HepG2 (cell line): ENCODE results near the gene TSTD1. TPM values are rescaled to one million over a fixed set of nuclear protein-coding genes. Genes with fewer than 3 reads are reported as not detected.

Experiments used
- ATAC-seq: fragments of 200-7000 bp; cut with Tn5 transposase; 3 replicates; pipeline ENCODE4 v1.9.1; 2020; ENCODE audit warnings: mild to moderate bottlenecking, moderate library complexity
- BruUV-seq: library from RNA; stranded (reverse); fragments of 400-500 nt; replicated peaks from 2 replicates; lab custom pipeline; 2021; lab: Mats Ljungman, UMichigan
- CTCF ChIA-PET: fragments of 300-600 bp; formaldehyde crosslinking; extraction: SDS; loops from one replicate; lab custom pipeline; 2021; ENCODE audit warnings: low total read pairs, inconsistent platforms, low intra/inter-chr PET ratio; lab: Yijun Ruan, JAX
- POLR2A ChIA-PET: fragments of 350-600 bp; sonication (Branson Sonifier 250); formaldehyde crosslinking; loops from one replicate; lab custom pipeline; 2020; ENCODE audit warnings: antibody characterized with exemption, inconsistent platforms; lab: Yijun Ruan, JAX
- DNase-seq: peaks from one replicate; pipeline ENCODE4 v3.0.0-alpha.2; 2015; ENCODE audit warnings: low spot score
- FAIRE-seq: peaks from 3 replicates; lab custom pipeline; 2011; peaks lifted over from hg19 to GRCh38; lab: Jason Lieb, UNC
- H2AFZ ChIP-seq: one replicate; pipeline ENCODE4 v1.6.1; 2011; ENCODE audit warnings: low read length, inconsistent platforms
- H3K27ac ChIP-seq: fragments of 300-600 bp; 3 replicates; pipeline ENCODE4 v1.8.0; 2011; ENCODE audit warnings: mixed run types, mild to moderate bottlenecking, mixed read lengths, low read length, inconsistent platforms; ENCODE audit not compliant: insufficient read depth; ENCODE audit errors: extremely low read length
- H3K27me3 ChIP-seq, 2 experiments: fragments of 200-600 bp in 1 of 2; 2 replicates in 1 of 2; 3 replicates in 1 of 2; pipeline versions ENCODE4 v1.6.0 to v1.8.0; 2011; ENCODE audit warnings: low read length in 2 of 2, mild to moderate bottlenecking in 2 of 2, moderate library complexity in 2 of 2, inconsistent platforms in 1 of 2; ENCODE audit not compliant: insufficient read depth in 2 of 2, control insufficient read depth in 1 of 2
- H3K36me3 ChIP-seq, 2 experiments: fragments of 200-600 bp in 1 of 2; replicated peaks in 1 of 2; 2 replicates in 1 of 2; 3 replicates in 1 of 2; pipeline versions ENCODE4 v1.5.1 to v1.8.0; 2011; ENCODE audit warnings: low read length in 2 of 2, inconsistent platforms in 1 of 2; ENCODE audit not compliant: insufficient read depth in 2 of 2, control insufficient read depth in 1 of 2
- H3K4me1 ChIP-seq: 2 replicates; pipeline ENCODE4 v1.5.1; 2012; ENCODE audit warnings: low read length, inconsistent platforms; ENCODE audit not compliant: insufficient read depth
- H3K4me2 ChIP-seq: 2 replicates; pipeline ENCODE4 v1.6.0; 2011; ENCODE audit warnings: low read depth, low read length, inconsistent platforms
- H3K4me3 ChIP-seq, 3 experiments: fragments of 200-600 bp in 1 of 3; sonication (generic), shearing (Covaris generic) in 1 of 3; replicated peaks in 1 of 3; 2 replicates each; pipeline ENCODE4 v1.5.1; 2011 to 2016; ENCODE audit warnings: low read length in 3 of 3, inconsistent platforms in 2 of 3, low read depth in 2 of 3, mild to moderate bottlenecking in 2 of 3, control low read depth in 1 of 3, mixed read lengths in 1 of 3; ENCODE audit not compliant: insufficient read depth in 1 of 3
- H3K79me2 ChIP-seq: one replicate; pipeline ENCODE4 v1.6.1; 2011; ENCODE audit warnings: low read length, inconsistent platforms; ENCODE audit not compliant: insufficient read depth
- H3K9ac ChIP-seq: 2 replicates; pipeline ENCODE4 v1.6.0; 2011; ENCODE audit warnings: mild to moderate bottlenecking, low read depth, low read length, inconsistent platforms; ENCODE audit not compliant: insufficient read depth
- H3K9me3 ChIP-seq: 2 replicates; pipeline ENCODE4 v1.5.1; 2012; ENCODE audit warnings: mild to moderate bottlenecking, low read length
- H4K20me1 ChIP-seq: 2 replicates; pipeline ENCODE4 v1.6.0; 2011; ENCODE audit warnings: inconsistent platforms, mild to moderate bottlenecking, low read length, moderate library complexity; ENCODE audit not compliant: insufficient read depth
- ARHGAP35 ChIP-seq: sonication (generic); formaldehyde crosslinking; IDR thresholded peaks from 2 replicates; pipeline ENCODE4 v1.9.0; 2022; ENCODE audit warnings: mild to moderate bottlenecking, inconsistent platforms, moderate library complexity, missing genetic modification reagents, borderline replicate concordance
- HNF4G ChIP-seq, 2 experiments: sonication (generic) in 1 of 2; formaldehyde crosslinking in 1 of 2; IDR thresholded peaks; 2 replicates each; pipeline versions ENCODE4 v1.4.0 to v1.6.1; 2011 to 2020; ENCODE audit warnings: borderline replicate concordance in 2 of 2, low read depth in 2 of 2, mild to moderate bottlenecking in 2 of 2, low read length in 1 of 2, missing genetic modification reagents in 1 of 2, moderate library complexity in 1 of 2
- KLF11 ChIP-seq: IDR thresholded peaks from 2 replicates; pipeline ENCODE4 v1.6.1; 2016; ENCODE audit warnings: missing compliant biosample characterization
- MXI1 ChIP-seq: IDR thresholded peaks from 3 replicates; pipeline ENCODE4 v1.6.1; 2012; ENCODE audit warnings: low read depth, low read length, inconsistent platforms, borderline replicate concordance
- NFE2L2 ChIP-seq: fragments of 150-350 bp; IDR thresholded peaks from 2 replicates; pipeline ENCODE4 v1.6.1; 2014; ENCODE audit warnings: low read length
- NFKB2 ChIP-seq: sonication (generic); formaldehyde crosslinking; IDR thresholded peaks from 2 replicates; pipeline ENCODE4 v1.4.0; 2020; ENCODE audit warnings: missing genetic modification reagents, borderline replicate concordance
- NR2F6 ChIP-seq, 2 experiments: IDR thresholded peaks; 2 replicates each; pipeline ENCODE4 v1.6.1; 2016; ENCODE audit warnings: antibody characterized with exemption in 1 of 2, mild to moderate bottlenecking in 1 of 2
- PHF20 ChIP-seq: sonication (generic); formaldehyde crosslinking; IDR thresholded peaks from 2 replicates; pipeline ENCODE4 v1.5.0; 2020; ENCODE audit warnings: mild to moderate bottlenecking, missing genetic modification reagents
- REPIN1 ChIP-seq: sonication (generic); formaldehyde crosslinking; IDR thresholded peaks from 2 replicates; pipeline ENCODE4 v1.8.0; 2022; ENCODE audit warnings: missing genetic modification reagents, low read depth, mild to moderate bottlenecking, borderline replicate concordance
- SALL1 ChIP-seq: sonication (generic); formaldehyde crosslinking; IDR thresholded peaks from 2 replicates; pipeline ENCODE4 v1.8.0; 2022; ENCODE audit warnings: mild to moderate bottlenecking, missing genetic modification reagents
- SAP130 ChIP-seq: IDR thresholded peaks from 2 replicates; pipeline ENCODE4 v1.6.1; 2016; ENCODE audit warnings: low read depth
- SRSF4 ChIP-seq: fragments of 200-400 bp; formaldehyde crosslinking; IDR thresholded peaks from one replicate; pipeline ENCODE4 v1.6.1; 2018; ENCODE audit warnings: mild to moderate bottlenecking, low read depth, low read length, moderate library complexity; ENCODE audit not compliant: poor library complexity, severe bottlenecking
- ZFY ChIP-seq: sonication (generic); formaldehyde crosslinking; IDR thresholded peaks from 2 replicates; pipeline ENCODE4 v1.4.0; 2020; ENCODE audit warnings: missing genetic modification reagents
- ZKSCAN5 ChIP-seq: sonication (generic); formaldehyde crosslinking; IDR thresholded peaks from 2 replicates; pipeline ENCODE4 v1.5.1; 2020; ENCODE audit warnings: mild to moderate bottlenecking, missing genetic modification reagents
- ZNF703 ChIP-seq: sonication (generic); formaldehyde crosslinking; IDR thresholded peaks from 2 replicates; pipeline ENCODE4 v1.5.1; 2020; ENCODE audit warnings: missing genetic modification reagents, mild to moderate bottlenecking, moderate library complexity, borderline replicate concordance
- WGBS: methylation state at CpG from one replicate; pipeline ENCODE4 v1.1.6; 2017; ENCODE audit warnings: low lambda C conversion rate; 5-methylcytosine and 5-hydroxymethylcytosine counted together
- in situ Hi-C: cut with HindIII; loops from 2 replicates; pipeline ENCODE4 v1.10.0; 2017; ENCODE audit warnings: low pct_unique_long_range_greater_than_20kb; ENCODE audit not compliant: extremely low pct_ligation_motif_present
- intact Hi-C: fragments of 100-400 bp; cut with micrococcal nuclease; formaldehyde crosslinking; loops from one replicate; pipeline ENCODE4 v1.10.0; 2022; ENCODE audit not compliant: unreplicated experiment
- polyA plus RNA-seq, 8 experiments: library from polyadenylated mRNA; depleted of rRNA in 3 of 8; stranded (reverse) in 7 of 8; unstranded in 1 of 8; fragments of >200 nt; fragmentation: Illumina TruSeq in 4 of 8; extraction: Trizol in 4 of 8; gene quantifications; 2 replicates each; pipeline versions ENCODE4 v1.2.1 to v1.2.3, GENCODE V29; 2011 to 2016; ENCODE audit warnings: low read depth in 4 of 8, missing spikeins in 1 of 8, mixed read lengths in 1 of 8; ENCODE audit not compliant: insufficient read depth in 1 of 8
- total RNA-seq, 5 experiments: library from RNA; depleted of rRNA; stranded (reverse); fragments of >200 nt; fragmentation: Illumina TruSeq; extraction: Trizol; gene quantifications; 2 replicates each; pipeline ENCODE4 v1.2.3, GENCODE V29; 2016; ENCODE audit warnings: low read depth in 1 of 5
- TF ChIP-seq, protein P1 (sequence below): sonication (generic); formaldehyde crosslinking; IDR thresholded peaks from 2 replicates; pipeline ENCODE4 v1.8.0; 2022; ENCODE audit warnings: missing genetic modification reagents, mild to moderate bottlenecking, moderate library complexity, borderline replicate concordance
- TF ChIP-seq, protein P2 (sequence below): sonication (generic); formaldehyde crosslinking; IDR thresholded peaks from 2 replicates; pipeline ENCODE4 v1.4.0; 2020; ENCODE audit warnings: missing genetic modification reagents
- TF ChIP-seq, protein P3 (sequence below): sonication (generic); formaldehyde crosslinking; IDR thresholded peaks from 2 replicates; pipeline ENCODE4 v1.4.0; 2020; ENCODE audit warnings: mild to moderate bottlenecking, low read depth, missing genetic modification reagents

The TSTD1 gene
- total and polyA plus RNA-seq, 2 of the 13 experiments (the other 11 are each of a cell fraction or from before 2014, with no cell fraction given), result 0.15 to 0.31 TPM

DNA sequence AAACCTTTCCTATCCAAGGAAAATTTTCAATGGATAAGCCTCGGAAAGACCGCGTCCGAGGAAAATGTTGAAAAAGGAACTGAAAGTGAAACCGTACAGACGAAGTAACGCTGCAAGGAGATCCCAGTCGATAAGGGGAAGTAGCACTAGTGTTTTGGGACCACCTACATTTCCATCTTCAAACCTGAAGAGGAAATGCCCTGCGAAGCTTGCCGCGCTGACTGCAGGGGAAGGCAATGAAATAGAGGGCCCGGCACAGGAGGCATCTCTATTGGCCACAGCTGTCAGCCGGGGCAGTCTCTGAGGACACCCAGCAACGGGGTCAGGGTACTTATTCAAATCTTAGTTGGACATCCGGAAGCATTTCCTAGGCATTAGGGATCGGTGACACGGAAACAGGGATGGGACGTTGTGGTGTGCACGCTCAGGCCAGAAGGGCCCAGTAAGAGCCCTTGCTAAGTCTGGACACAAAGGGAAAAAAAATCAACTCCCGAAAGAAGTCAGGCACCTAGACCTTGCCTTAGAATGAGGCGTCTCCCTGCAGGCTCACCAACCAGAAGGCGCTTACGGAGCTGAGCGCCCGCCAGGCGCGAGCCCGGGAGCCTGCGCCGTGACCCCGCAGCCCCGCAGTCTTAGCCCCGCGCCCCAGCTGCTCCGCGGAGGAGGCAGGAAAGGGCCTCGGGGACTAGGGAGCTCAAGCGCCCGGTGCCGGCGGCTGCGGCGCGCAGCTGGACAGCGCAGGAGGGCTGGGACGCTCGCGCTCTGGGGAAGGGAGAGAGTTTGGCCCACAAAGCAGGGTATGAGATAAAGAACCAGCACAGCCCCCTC lies 6.4 kb upstream of the TSTD1 start:
- peak overlapping the region; percentile 94 for H3K27ac ChIP-seq
- intact Hi-C loops, result loop anchor here (2.0 kb wide), 1 partner anchor 48 kb away; no protein-coding TSS in a partner anchor
- no peaks in the 10 kb centered on the region; a peak in 2 of 5 replicates for H3K27me3 ChIP-seq
- no peaks in the 10 kb centered on the region for H3K9me3 ChIP-seq
- no peaks in the 10 kb centered on the region for H4K20me1 ChIP-seq
- POLR2A ChIA-PET, result interaction anchor here (0.6 to 4.3 kb wide), 18 partner anchors 10 to 784 kb away, joined by 3 to 60 read pairs (median 4); partner anchors contain the start of genes APOA2, ARHGAP30, B4GALT3 and DEDD
- FAIRE-seq (peak; percentile 60), DNase-seq (peak; percentile 79), ATAC-seq (peak; percentile 86)
- peak overlapping the region; percentile 87 for H3K9ac ChIP-seq
- CTCF ChIA-PET, result no interaction called here
- TSS peak; percentile 87 for BruUV-seq
- H2AFZ ChIP-seq, result no peak overlapping the region
- H3K36me3 ChIP-seq, result peaks cover 8 to 29% of the 10 kb centered on the region in 2 experiments
- peak overlapping the region; percentile 78 to 84 (median 79) for H3K4me3 ChIP-seq
- under 1% methylated on average over 17 of the region's 48 CpGs for WGBS
- H3K4me2 ChIP-seq, result peak overlapping the region; percentile 85
- peaks cover 18% of the 10 kb centered on the region for H3K4me1 ChIP-seq
- peaks cover 13% of the 10 kb centered on the region for H3K79me2 ChIP-seq
- in situ Hi-C loops, result no loop called here
- TF ChIP-seq ZFY (CRISPR knock-in tag) (peak; percentile 58), ZKSCAN5 (CRISPR knock-in tag) (no peak), SRSF4 (no peak), ARHGAP35 (no peak), KLF11 (CRISPR knock-in tag) (no peak), NFE2L2 (no peak), HNF4G (IDR thresholded peaks at IDR 0.05; ENCODE audit: borderline replicate concordance, low read depth, low read length) (no peak), HNF4G (CRISPR knock-in tag; IDR thresholded peaks at IDR 0.05; ENCODE audit: borderline replicate concordance, low read depth) (no peak), PHF20 (peak; percentile 22; the same call in 1 of the 2 replicates), SALL1 (CRISPR knock-in tag) (no peak; the same call in 1 of the 2 replicates), SAP130 (CRISPR knock-in tag) (peak; percentile 66), NR2F6 (IDR thresholded peaks at IDR 0.05) (no peak), NR2F6 (CRISPR knock-in tag; IDR thresholded peaks at IDR 0.05) (0 out of 2 replicates have a peak, but pooled peaks have one; percentile 14), MXI1 (no peak), NFKB2 (CRISPR knock-in tag) (peak; percentile 28; the same call in 1 of the 2 replicates), ZNF703 (CRISPR knock-in tag) (no peak), REPIN1 (CRISPR knock-in tag) (0 out of 2 replicates have a peak, but pooled peaks have one; percentile 25)
- TF ChIP-seq, protein P1, sequence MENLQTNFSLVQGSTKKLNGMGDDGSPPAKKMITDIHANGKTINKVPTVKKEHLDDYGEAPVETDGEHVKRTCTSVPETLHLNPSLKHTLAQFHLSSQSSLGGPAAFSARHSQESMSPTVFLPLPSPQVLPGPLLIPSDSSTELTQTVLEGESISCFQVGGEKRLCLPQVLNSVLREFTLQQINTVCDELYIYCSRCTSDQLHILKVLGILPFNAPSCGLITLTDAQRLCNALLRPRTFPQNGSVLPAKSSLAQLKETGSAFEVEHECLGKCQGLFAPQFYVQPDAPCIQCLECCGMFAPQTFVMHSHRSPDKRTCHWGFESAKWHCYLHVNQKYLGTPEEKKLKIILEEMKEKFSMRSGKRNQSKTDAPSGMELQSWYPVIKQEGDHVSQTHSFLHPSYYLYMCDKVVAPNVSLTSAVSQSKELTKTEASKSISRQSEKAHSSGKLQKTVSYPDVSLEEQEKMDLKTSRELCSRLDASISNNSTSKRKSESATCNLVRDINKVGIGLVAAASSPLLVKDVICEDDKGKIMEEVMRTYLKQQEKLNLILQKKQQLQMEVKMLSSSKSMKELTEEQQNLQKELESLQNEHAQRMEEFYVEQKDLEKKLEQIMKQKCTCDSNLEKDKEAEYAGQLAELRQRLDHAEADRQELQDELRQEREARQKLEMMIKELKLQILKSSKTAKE (CRISPR knock-in tag), result no peak
- TF ChIP-seq, protein P2, sequence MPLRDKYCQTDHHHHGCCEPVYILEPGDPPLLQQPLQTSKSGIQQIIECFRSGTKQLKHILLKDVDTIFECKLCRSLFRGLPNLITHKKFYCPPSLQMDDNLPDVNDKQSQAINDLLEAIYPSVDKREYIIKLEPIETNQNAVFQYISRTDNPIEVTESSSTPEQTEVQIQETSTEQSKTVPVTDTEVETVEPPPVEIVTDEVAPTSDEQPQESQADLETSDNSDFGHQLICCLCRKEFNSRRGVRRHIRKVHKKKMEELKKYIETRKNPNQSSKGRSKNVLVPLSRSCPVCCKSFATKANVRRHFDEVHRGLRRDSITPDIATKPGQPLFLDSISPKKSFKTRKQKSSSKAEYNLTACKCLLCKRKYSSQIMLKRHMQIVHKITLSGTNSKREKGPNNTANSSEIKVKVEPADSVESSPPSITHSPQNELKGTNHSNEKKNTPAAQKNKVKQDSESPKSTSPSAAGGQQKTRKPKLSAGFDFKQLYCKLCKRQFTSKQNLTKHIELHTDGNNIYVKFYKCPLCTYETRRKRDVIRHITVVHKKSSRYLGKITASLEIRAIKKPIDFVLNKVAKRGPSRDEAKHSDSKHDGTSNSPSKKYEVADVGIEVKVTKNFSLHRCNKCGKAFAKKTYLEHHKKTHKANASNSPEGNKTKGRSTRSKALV, result 0 out of 2 replicates have a peak, but pooled peaks have one; percentile 39
- TF ChIP-seq, protein P3, sequence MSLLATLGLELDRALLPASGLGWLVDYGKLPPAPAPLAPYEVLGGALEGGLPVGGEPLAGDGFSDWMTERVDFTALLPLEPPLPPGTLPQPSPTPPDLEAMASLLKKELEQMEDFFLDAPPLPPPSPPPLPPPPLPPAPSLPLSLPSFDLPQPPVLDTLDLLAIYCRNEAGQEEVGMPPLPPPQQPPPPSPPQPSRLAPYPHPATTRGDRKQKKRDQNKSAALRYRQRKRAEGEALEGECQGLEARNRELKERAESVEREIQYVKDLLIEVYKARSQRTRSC (CRISPR knock-in tag), result no peak
